GM18498 (cell line): Measurements from ENCODE around the gene COL11A2.
"Not testable (repeated sequence)": the region's sequence is repeated elsewhere in the genome, so short reads cannot be mapped to it uniquely, and the experiment has no call there.

Source experiments
- ATAC-seq: cut with Tn5 transposase; IDR thresholded peaks from one replicate; pipeline ENCODE4 v1.9.1; 2021; ENCODE audit warnings: mild to moderate bottlenecking, moderate library complexity; ENCODE audit not compliant: unreplicated experiment

Gene COL11A2

GRCh38 chr6:33160728-33161344 lies 31.4 kb downstream of the COL11A2 start:
- no peak for ATAC-seq

GRCh38 chr6:33160096-33160495 lies 32.2 kb downstream of the COL11A2 start:
- ATAC-seq: no peak

- no peak for ATAC-seq
Observed at GRCh38 chr6:33156964-33157363, 35.3 kb downstream of the COL11A2 start.

DNA sequence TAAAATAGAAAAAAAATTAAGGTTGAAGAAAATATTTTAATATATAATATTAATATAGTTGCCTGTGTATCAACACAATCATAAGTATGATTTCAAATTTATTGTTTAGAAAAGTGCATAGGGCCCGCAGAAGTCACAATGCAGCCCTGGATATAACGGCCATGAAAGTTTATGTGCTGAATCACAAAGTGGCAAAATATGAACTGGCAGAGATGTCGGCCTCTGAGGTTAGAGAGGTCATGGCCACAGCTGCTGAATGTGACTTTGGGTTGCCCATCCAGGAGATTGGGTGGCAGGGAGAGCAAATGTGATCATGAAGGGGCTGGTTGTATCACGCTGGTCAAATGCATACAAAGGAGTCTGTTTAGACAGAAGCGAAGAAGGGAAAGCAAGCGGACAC lies 35.7 kb downstream of the COL11A2 start:
- ATAC-seq: no peak

GRCh38 chr6:33154349-33154748 lies 37.9 kb downstream of the COL11A2 start:
- no peak for ATAC-seq

DNA sequence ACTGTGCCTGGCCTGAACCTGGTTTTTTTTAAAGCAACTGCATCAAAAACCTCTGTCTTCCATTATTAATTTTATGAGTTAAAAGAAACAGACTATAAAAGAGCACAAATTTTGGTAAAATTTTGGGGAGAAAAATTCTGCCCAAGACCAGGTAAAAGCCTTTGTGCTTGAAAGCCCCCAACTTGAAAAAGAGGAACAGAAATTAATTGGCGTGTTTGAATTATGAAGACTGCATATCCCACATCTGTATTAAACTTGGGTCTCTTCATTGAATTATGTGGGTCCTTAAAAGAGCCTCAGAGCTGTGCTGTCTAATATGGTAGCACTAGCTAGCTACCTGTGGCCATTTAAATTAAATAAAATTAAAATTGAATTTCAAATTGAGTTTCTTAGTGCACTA lies 41.2 kb downstream of the COL11A2 start:
- ATAC-seq: no peak

DNA sequence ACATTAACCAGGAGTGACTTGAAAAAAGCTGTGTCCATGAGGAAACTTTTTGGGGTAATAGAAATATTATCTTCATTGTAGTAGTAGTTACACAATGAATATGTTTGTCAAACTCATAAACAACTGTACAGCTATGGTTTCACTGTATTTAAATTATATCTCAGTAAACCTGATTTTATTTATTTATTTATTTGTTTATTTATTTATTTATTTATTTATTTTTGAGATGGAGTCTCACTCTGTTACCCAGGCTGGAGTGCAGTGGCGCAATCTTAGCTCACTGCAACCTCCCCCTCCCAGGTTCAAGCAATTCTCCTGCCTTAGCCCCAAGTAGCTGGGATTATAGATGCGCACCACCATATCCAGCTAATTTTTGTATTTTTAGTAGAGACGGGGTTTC lies 41.7 kb downstream of the COL11A2 start:
- not testable (repeated sequence) for ATAC-seq

DNA sequence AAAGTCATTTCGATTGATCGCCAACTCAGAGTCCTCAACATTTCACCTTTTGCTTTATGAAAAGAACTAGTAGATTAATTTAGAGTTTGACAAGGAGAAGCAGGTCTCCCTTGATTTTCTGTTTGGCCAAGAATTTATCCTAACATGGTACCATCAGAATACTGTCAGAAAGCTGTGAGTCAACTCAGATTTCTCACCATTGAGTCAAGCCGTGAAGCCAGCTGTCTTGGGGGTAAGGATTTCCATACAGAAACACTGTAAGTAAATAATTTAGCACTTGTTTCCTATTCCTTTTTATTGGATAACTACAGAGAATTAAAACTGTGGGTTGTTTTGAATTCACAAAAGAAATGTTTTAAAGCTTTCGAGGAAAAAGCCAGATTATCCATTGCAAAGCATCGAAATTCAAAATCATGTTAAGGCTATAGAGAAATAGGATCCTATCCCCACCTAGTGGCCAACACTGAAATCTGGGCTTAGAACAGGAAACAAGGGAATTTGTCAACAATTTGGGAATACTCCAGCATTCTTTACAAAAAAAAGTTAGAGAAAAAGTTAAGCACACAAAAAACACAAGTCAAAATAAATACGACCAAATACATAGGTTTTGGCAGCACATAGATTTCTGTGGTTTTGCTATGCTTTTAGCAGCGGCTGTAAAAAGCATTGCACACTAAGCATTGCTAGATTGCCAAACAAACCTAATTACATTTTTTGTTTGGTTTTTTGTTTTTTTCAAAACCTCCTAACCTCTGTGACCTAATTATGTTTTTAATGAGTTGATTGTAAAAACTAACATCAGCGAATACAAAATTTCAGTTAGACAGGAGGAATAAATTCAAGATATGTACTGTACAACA lies 44.2 kb downstream of the COL11A2 start:
- no peak for ATAC-seq

- ATAC-seq: no peak
Observed at GRCh38 chr6:33144373-33144772, 47.9 kb downstream of the COL11A2 start.

DNA sequence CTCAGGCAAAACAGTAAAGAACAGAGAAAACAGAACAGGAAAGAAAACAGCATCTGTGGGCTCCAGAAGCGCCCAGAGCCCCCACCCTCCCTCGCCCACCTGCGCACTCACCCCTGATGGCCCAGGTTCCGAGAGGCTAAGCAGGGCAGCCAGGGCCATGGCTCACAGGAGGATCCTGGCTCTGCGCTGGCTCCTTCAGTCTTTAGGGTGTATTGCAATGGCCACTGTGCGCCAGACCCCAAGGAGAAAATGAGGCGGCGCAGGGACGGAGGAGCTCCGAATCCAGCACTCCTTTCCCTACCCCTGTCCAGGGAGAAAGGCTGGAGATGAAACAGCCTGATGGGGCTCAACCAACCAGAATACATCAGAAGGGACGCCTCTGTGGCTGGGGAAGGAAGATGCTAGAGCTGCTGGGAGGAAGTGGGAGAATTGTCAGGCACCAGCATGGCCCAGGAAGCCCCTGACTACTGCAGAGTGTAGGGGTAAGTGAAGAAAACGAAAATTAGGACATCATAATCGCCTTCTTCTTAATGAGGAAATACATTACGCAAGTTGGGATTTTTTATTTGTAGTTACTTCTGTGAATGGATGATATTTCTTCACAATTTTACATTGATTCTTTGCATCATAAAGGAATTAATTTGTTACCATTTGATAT lies 49.0 kb downstream of the COL11A2 start:
- ATAC-seq: no peak

DNA sequence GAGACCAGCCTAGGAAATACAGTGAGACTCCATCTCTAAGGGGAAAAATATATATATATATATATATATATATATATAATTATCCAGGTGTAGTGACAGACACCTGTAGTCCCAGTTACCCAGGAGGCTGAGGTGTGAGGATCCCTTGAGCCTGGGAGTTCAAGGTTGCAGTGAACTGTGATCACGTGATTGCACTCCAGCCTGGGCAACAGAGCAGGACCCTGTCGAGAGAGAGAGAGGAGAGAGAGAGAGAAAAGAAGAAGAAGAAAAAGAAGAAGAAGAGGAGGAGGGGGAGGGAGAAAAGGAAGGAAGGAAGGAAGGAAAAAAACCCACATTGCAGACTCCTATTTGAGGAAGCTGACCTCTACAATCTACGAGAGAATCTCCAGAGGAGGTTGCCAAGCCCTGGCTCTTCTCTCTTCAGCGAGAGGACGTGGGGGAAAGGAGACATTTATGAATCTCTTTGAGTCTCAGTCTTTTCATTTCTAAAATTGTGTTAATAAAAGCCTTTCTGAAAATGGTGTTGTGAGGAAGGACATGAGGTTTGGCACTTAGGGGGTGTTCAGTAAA lies 49.7 kb downstream of the COL11A2 start:
- ATAC-seq: no peak

GRCh38 chr6:33140556-33140955 lies 51.7 kb downstream of the COL11A2 start:
- ATAC-seq: no peak

- ATAC-seq: no peak
Observed at GRCh38 chr6:33139596-33140206, 52.6 kb downstream of the COL11A2 start.

DNA sequence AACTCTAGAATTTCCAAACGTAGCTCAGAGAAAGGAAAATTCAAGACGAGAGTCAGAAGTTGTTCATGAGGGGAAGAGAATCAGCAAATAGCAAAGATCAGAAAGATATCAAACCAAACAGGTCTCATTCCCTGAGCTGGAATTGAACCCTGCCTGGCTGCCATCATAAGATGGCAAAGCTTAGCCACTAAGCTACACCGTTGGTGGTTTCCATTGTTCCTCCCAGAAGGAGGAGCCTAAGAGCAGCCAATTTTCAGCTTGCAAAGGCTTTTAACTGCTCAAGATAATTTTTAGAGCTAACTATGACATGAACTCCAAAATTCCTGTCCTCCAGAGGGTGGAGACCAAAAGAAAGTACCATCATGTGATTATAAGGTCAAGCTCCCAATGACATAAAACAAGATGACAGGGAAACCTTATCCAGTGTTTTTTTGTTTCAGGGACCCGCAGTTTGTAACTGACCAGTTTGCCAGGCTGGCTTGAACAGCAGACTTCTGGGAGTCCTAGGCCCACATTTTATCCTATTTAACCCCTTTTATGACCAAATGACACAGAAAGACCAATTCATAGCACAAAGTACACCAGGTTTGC lies 55.9 kb downstream of the COL11A2 start:
- no peak for ATAC-seq

DNA sequence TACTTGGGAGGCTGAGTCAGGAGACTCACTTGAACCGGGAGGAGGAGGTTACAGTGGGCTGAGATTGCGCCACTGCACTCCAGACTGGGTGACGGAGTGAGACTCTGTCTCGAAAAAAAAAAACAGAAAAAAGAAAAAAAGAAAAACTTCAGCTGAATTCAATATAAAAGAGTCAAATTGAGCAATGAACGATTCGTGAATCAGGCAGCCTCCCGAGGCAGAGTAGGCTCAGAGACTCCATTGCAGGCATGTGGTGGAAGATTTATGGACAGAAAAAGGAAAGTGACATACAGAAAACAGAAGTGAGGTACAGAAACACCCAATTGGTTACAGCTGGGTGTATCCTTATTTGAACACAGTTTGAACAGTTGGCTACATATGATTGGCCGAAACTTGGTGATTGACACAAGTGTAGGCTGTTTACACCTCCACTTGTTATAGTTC lies 60.2 kb downstream of the COL11A2 start:
- no peak for ATAC-seq

DNA sequence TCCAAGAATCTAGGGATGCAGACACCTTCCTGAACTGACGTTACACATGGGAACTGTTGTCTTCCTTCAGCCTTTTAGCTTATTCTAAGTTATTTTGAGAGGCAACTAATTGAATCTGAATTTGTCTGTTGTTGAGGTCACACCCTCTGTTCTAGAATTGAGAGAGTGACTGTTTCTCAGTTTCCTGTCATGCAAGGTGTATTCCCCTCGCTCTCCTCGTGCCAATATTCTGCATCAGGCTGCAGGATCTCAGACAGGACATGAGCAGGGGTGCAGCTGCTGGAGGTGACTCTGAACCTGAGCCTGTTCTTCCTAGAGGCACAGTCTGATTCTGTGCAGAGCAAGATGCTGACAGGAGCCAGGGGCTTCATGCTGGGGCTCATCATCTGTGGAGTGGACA lies 63.9 kb downstream of the COL11A2 start:
- peak; percentile 47 for ATAC-seq

- ATAC-seq: no peak
Observed at GRCh38 chr6:33126101-33126714, 66.1 kb downstream of the COL11A2 start.

DNA sequence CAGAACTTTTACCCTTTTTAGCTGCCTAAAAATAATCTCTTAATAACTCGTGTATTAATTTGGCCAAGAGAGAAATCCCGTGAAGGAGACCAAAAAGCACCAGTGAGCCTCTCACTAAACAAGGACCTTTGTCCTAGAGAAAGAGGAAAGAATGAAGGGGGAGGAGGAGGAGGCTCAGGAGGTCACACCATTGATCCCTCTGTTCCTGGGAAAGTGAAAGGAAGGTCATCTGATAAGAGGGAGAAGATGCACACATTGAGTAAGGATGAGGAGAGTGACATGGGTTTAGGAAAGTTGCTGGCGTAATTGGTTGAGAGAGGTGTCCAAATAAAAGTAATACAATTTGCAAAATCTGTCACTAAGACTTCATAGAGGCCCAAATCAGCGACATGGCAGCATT lies 67.3 kb downstream of the COL11A2 start:
- ATAC-seq: no peak

GRCh38 chr6:33124525-33124901 lies 67.8 kb downstream of the COL11A2 start:
- ATAC-seq: no peak
